ENCODE data around the gene KCNJ10. TPM values are rescaled to one million over a fixed set of nuclear protein-coding genes. Genes with fewer than 3 reads are reported as not detected.

KCNJ10 gene
- total and polyA plus RNA-seq, 2 of the 13 experiments (the other 11 are each of a cell fraction or from before 2014, with no cell fraction given) = 4.4 to 10.3 TPM

DNA sequence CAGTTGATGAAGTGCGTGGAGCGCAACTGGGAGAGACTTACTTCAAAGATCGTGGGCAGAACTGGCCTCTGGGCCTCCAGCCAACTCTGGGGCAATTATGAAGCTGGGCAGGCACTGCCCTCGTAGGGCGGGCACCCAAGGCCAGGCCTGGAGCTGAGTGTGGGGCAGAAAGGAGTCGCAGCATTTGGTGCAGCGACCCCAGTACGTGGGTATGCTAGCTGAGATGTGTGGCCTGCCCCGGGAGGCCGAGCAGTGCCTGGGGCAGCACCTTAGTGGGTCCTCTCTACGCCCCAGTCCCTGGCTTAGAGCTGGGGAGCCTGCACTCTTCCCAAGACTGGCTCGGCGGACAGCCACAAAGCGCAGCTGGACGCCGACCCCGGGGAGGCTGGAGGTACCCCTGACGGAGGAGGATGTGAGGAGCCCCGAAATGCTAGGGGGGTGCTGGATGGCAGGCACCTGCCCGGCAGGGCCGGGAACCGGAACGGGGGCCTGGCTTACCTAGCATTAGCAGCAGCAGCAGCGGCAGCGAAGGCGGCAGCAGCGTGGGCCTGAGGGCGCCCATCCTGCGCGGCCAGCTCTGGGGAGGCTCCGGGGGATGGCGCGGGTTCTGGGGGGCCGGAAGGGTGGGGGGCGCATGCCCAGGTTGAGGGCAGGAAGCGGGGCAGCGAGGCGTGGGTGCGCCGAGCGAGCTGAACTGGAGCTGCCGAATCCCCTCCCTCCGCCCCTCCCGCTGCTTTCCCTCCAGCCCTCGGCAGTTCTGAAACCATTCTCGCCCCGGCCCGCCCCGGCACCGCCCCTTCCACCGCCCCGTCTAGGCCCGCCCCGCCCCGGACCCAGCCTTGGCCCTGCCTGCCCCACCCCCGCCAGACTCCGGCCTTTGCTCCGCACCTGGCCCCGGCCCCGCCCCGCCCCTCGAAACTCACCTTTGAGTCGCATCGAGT, 28.2 kb upstream of the KCNJ10 start, which contains the start of gene IGSF8 (continued):
- TF ChIP-seq ERF (CRISPR knock-in tag; IDR thresholded peaks at IDR 0.05) = no peak
- TF ChIP-seq, protein P1, sequence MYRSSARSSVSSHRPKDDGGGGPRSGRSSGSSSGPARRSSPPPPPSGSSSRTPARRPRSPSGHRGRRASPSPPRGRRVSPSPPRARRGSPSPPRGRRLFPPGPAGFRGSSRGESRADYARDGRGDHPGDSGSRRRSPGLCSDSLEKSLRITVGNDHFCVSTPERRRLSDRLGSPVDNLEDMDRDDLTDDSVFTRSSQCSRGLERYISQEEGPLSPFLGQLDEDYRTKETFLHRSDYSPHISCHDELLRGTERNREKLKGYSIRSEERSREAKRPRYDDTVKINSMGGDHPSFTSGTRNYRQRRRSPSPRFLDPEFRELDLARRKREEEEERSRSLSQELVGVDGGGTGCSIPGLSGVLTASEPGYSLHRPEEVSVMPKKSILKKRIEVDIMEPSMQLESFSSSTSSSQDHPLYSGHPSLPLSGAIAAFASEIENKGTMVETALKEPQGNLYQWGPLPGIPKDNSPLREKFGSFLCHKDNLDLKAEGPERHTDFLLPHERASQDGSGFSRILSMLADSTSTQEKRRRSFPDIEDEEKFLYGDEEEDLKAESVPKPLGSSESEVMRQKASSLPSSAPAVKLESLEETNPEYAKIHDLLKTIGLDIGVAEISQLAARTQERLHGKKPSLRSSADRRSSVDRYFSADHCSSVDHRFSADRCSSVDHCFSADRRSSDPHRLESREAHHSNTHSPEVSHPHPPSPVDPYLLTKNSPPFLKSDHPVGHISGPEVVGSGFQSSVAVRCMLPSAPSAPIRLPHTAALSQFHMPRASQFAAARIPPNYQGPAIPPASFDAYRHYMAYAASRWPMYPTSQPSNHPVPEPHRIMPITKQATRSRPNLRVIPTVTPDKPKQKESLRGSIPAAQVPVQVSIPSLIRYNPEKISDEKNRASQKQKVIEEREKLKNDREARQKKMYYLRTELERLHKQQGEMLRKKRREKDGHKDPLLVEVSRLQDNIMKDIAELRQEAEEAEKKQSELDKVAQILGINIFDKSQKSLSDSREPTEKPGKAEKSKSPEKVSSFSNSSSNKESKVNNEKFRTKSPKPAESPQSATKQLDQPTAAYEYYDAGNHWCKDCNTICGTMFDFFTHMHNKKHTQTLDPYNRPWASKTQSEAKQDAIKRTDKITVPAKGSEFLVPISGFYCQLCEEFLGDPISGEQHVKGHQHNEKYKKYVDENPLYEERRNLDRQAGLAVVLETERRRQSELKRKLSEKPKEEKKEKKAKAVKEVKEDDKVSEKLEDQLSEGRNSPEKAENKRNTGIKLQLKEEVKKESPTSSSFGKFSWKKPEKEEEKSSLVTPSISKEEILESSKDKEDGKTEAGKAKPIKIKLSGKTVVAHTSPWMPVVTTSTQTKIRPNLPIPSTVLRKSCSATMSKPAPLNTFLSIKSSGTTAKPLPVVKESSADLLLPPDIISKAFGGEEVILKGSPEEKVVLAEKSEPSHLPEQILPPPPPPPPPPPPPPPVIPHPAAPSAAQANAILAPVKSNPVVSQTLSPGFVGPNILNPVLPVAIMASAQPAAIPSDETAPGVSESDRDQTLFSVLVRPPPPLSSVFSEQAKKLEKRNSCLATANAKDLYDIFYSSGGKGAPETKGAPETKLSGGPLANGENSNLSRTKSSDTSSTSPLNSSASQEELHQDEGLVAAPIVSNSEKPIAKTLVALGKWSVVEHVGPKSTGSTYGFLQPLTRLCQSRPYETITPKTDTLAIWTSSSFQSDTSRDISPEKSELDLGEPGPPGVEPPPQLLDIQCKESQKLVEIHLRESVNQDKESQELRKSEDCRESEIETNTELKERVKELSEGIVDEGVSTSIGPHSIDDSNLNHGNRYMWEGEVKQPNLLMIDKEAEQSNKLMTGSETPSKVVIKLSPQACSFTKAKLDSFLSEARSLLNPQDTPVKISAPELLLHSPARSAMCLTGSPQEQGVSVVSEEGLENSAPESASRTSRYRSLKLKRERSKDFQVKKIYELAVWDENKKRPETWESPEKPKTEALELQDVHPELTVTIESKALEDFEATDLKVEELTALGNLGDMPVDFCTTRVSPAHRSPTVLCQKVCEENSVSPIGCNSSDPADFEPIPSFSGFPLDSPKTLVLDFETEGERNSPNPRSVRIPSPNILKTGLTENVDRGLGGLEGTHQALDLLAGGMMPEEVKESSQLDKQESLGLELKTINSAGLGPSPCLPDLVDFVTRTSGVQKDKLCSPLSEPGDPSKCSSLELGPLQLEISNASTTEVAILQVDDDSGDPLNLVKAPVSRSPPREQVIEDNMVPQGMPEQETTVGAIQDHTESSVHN (CRISPR knock-in tag; IDR thresholded peaks at IDR 0.05) = no peak
- no peak for TF ChIP-seq ZZZ3 (CRISPR knock-in tag; IDR thresholded peaks at IDR 0.05; ENCODE audit: borderline replicate concordance)
- TF ChIP-seq, protein P2, sequence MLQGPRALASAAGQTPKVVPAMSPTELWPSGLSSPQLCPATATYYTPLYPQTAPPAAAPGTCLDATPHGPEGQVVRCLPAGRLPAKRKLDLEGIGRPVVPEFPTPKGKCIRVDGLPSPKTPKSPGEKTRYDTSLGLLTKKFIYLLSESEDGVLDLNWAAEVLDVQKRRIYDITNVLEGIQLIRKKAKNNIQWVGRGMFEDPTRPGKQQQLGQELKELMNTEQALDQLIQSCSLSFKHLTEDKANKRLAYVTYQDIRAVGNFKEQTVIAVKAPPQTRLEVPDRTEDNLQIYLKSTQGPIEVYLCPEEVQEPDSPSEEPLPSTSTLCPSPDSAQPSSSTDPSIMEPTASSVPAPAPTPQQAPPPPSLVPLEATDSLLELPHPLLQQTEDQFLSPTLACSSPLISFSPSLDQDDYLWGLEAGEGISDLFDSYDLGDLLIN (CRISPR knock-in tag; IDR thresholded peaks at IDR 0.05; ENCODE audit: borderline replicate concordance) = no peak
- TF ChIP-seq, protein P3, sequence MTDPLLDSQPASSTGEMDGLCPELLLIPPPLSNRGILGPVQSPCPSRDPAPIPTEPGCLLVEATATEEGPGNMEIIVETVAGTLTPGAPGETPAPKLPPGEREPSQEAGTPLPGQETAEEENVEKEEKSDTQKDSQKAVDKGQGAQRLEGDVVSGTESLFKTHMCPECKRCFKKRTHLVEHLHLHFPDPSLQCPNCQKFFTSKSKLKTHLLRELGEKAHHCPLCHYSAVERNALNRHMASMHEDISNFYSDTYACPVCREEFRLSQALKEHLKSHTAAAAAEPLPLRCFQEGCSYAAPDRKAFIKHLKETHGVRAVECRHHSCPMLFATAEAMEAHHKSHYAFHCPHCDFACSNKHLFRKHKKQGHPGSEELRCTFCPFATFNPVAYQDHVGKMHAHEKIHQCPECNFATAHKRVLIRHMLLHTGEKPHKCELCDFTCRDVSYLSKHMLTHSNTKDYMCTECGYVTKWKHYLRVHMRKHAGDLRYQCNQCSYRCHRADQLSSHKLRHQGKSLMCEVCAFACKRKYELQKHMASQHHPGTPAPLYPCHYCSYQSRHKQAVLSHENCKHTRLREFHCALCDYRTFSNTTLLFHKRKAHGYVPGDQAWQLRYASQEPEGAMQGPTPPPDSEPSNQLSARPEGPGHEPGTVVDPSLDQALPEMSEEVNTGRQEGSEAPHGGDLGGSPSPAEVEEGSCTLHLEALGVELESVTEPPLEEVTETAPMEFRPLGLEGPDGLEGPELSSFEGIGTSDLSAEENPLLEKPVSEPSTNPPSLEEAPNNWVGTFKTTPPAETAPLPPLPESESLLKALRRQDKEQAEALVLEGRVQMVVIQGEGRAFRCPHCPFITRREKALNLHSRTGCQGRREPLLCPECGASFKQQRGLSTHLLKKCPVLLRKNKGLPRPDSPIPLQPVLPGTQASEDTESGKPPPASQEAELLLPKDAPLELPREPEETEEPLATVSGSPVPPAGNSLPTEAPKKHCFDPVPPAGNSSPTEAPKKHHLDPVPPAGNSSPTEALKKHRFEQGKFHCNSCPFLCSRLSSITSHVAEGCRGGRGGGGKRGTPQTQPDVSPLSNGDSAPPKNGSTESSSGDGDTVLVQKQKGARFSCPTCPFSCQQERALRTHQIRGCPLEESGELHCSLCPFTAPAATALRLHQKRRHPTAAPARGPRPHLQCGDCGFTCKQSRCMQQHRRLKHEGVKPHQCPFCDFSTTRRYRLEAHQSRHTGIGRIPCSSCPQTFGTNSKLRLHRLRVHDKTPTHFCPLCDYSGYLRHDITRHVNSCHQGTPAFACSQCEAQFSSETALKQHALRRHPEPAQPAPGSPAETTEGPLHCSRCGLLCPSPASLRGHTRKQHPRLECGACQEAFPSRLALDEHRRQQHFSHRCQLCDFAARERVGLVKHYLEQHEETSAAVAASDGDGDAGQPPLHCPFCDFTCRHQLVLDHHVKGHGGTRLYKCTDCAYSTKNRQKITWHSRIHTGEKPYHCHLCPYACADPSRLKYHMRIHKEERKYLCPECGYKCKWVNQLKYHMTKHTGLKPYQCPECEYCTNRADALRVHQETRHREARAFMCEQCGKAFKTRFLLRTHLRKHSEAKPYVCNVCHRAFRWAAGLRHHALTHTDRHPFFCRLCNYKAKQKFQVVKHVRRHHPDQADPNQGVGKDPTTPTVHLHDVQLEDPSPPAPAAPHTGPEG (CRISPR knock-in tag; IDR thresholded peaks at IDR 0.05) = no peak
- no peak for TF ChIP-seq HOXA5 (CRISPR knock-in tag; IDR thresholded peaks at IDR 0.05)
- TF ChIP-seq, protein P4, sequence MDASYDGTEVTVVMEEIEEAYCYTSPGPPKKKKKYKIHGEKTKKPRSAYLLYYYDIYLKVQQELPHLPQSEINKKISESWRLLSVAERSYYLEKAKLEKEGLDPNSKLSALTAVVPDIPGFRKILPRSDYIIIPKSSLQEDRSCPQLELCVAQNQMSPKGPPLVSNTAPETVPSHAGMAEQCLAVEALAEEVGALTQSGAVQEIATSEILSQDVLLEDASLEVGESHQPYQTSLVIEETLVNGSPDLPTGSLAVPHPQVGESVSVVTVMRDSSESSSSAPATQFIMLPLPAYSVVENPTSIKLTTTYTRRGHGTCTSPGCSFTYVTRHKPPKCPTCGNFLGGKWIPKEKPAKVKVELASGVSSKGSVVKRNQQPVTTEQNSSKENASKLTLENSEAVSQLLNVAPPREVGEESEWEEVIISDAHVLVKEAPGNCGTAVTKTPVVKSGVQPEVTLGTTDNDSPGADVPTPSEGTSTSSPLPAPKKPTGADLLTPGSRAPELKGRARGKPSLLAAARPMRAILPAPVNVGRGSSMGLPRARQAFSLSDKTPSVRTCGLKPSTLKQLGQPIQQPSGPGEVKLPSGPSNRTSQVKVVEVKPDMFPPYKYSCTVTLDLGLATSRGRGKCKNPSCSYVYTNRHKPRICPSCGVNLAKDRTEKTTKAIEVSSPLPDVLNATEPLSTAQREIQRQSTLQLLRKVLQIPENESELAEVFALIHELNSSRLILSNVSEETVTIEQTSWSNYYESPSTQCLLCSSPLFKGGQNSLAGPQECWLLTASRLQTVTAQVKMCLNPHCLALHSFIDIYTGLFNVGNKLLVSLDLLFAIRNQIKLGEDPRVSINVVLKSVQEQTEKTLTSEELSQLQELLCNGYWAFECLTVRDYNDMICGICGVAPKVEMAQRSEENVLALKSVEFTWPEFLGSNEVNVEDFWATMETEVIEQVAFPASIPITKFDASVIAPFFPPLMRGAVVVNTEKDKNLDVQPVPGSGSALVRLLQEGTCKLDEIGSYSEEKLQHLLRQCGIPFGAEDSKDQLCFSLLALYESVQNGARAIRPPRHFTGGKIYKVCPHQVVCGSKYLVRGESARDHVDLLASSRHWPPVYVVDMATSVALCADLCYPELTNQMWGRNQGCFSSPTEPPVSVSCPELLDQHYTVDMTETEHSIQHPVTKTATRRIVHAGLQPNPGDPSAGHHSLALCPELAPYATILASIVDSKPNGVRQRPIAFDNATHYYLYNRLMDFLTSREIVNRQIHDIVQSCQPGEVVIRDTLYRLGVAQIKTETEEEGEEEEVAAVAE (CRISPR knock-in tag; IDR thresholded peaks at IDR 0.05; ENCODE audit: borderline replicate concordance) = no peak

All from HepG2 (cell line).